ENCODE results near the gene AQP6. TPM values are rescaled to one million over a fixed set of nuclear protein-coding genes. Genes with fewer than 3 reads are reported as not detected.

AQP6 gene
- total RNA-seq, 1 donor from 2014 or later: 0.37 TPM

GRCh38 chr12:50013361-50014147, 40.8 kb downstream of the AQP6 start:
- H3K27me3 Mint-ChIP-seq (ENCODE audit: unreplicated experiment): no peaks in the 10 kb centered on the region
- peaks cover 24% of the 10 kb centered on the region for H3K4me1 Mint-ChIP-seq (ENCODE audit: low read depth, unreplicated experiment)
- H3K9me3 Mint-ChIP-seq (ENCODE audit: unreplicated experiment): peaks cover 2% of the 10 kb centered on the region
- H3K36me3 Mint-ChIP-seq (ENCODE audit: unreplicated experiment): no peaks in the 10 kb centered on the region
- H3K4me3 Mint-ChIP-seq (ENCODE audit: unreplicated experiment): peak overlapping the region; percentile 21
- peak overlapping the region; percentile 56 for H3K27ac Mint-ChIP-seq (ENCODE audit: unreplicated experiment)
- DNase-seq: no peak
- no peak for TF ChIP-seq CTCF (IDR thresholded peaks at IDR 0.05; ENCODE audit: partially characterized antibody, unreplicated experiment)

- Mint-ChIP-seq H3K36me3 (ENCODE audit: unreplicated experiment) (no peaks in the 10 kb centered on the region), H3K9me3 (ENCODE audit: unreplicated experiment) (peaks cover 2% of the 10 kb centered on the region), H3K4me3 (ENCODE audit: unreplicated experiment) (no peak overlapping the region), H3K4me1 (ENCODE audit: low read depth, unreplicated experiment) (peaks cover 28% of the 10 kb centered on the region), H3K27me3 (ENCODE audit: unreplicated experiment) (no peaks in the 10 kb centered on the region), H3K27ac (ENCODE audit: unreplicated experiment) (peak overlapping the region; percentile 73)
- TF ChIP-seq CTCF (IDR thresholded peaks at IDR 0.05; ENCODE audit: partially characterized antibody, unreplicated experiment): no peak
- DNase-seq: no peak
Measured at GRCh38 chr12:50014342-50014741, 41.6 kb downstream of the AQP6 start.

GRCh38 chr12:50016501-50017475, 44.0 kb downstream of the AQP6 start:
- Mint-ChIP-seq H3K36me3 (ENCODE audit: unreplicated experiment) (no peaks in the 10 kb centered on the region), H3K4me1 (ENCODE audit: low read depth, unreplicated experiment) (peaks cover 33% of the 10 kb centered on the region), H3K9me3 (ENCODE audit: unreplicated experiment) (no peaks in the 10 kb centered on the region), H3K27ac (ENCODE audit: unreplicated experiment) (peak overlapping the region; percentile 12), H3K4me3 (ENCODE audit: unreplicated experiment) (no peak overlapping the region), H3K27me3 (ENCODE audit: unreplicated experiment) (peaks cover 2% of the 10 kb centered on the region)
- TF ChIP-seq CTCF (IDR thresholded peaks at IDR 0.05; ENCODE audit: partially characterized antibody, unreplicated experiment): no peak
- DNase-seq: no peak

GRCh38 chr12:50017641-50018040, 44.9 kb downstream of the AQP6 start:
- DNase-seq: no peak
- Mint-ChIP-seq H3K27ac (ENCODE audit: unreplicated experiment) (no peak overlapping the region), H3K9me3 (ENCODE audit: unreplicated experiment) (no peaks in the 10 kb centered on the region), H3K36me3 (ENCODE audit: unreplicated experiment) (no peaks in the 10 kb centered on the region), H3K4me1 (ENCODE audit: low read depth, unreplicated experiment) (peaks cover 34% of the 10 kb centered on the region), H3K4me3 (ENCODE audit: unreplicated experiment) (no peak overlapping the region), H3K27me3 (ENCODE audit: unreplicated experiment) (peaks cover 2% of the 10 kb centered on the region)
- TF ChIP-seq CTCF (IDR thresholded peaks at IDR 0.05; ENCODE audit: partially characterized antibody, unreplicated experiment): no peak
